GM21447 (cell line): ENCODE data around the gene LRRC40.
"Not testable (repeated sequence)": the region's sequence is repeated elsewhere in the genome, so short reads cannot be mapped to it uniquely, and the experiment has no call there.

Experiments
- ATAC-seq: cut with Tn5 transposase; IDR thresholded peaks from one replicate; pipeline ENCODE4 v1.9.1; 2021; ENCODE audit not compliant: unreplicated experiment

The LRRC40 gene

GRCh38 chr1:70204139-70204538 lies 1.2 kb downstream of the LRRC40 start:
- ATAC-seq: no peak

DNA sequence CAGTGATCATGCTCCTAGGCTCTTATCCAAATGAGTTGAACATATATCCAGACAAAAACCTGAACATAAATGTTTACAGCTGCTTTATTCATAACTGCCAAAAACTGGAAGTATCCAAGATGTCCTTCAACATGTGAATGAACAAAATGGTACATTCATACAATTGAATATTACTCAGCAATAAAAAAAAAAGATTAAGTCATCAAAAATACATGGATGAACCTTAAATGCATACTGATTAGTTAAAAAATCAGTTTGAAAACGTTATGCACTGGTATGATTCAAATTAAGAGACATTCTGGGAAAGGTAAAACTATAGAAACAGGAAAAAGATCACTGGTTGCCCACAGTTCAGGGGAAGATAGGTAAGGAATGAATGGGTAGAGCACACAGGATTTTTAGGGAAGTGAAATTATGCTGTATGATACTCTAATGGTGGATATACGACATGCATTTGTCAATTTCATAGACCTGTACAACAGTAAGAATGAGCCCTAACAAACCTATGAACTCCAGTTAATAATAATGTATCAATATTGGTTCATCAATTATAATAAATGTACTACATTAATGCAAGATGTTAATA lies 3.1 kb downstream of the LRRC40 start:
- no peak for ATAC-seq

GRCh38 chr1:70200065-70200464 lies 5.3 kb downstream of the LRRC40 start:
- no peak for ATAC-seq

DNA sequence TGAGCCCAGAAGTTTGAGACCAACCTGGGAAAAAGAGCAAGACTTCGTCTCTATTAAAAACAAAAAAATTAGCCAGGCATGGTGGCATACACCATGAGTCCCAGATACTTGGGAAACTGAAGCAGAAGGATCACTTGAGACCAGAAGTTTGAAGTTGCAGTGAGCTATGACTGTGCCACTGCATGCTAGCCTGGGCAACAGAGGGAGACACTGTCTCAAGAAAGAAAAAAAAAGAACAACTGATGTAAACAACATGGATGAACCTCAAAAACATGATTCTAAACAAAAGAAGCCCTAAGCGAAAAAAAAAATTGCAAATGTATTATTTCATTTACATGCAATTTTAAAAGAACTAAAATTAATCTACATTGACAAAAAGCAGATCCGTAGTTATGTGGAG lies 9.0 kb downstream of the LRRC40 start:
- ATAC-seq: no peak

- peak; percentile 86 for ATAC-seq
Measured at GRCh38 chr1:70195342-70195741, 10.0 kb downstream of the LRRC40 start.

DNA sequence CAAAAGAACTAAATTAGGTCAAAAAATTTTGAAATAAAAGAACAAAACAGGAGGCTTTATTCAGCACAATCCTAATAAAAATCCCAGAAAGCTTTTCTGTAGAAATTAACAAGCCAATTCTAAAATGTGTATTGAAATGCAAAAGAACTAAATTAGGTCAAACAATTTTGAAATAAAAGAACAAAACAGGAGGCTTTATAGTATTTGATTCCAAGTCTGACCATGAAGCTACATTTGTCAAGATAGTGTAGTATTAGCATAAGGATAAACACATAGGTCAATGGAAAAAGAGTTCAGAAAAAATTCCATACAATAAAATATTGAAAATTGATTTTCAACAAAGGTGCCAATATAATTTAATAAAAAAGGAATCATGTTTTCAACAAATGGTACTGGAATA lies 10.8 kb downstream of the LRRC40 start:
- no peak for ATAC-seq

DNA sequence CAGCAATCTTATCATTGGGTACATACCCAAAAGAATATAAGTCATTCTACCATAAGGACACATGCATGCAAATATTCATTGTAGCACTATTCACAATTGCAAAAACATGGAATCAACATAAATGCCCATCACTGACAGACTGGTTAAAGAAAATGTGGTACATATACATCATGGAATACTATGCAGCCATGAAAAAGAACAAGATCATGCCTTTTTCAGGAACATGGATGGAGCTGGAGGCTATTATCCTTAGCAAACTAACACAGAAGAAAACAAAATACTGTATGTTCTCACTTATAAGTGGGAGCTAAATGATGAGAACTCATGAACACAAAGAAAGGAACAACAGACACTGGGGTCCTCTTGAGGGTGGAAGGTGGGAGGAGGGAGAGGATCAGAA lies 12.9 kb downstream of the LRRC40 start:
- not testable (repeated sequence) for ATAC-seq

DNA sequence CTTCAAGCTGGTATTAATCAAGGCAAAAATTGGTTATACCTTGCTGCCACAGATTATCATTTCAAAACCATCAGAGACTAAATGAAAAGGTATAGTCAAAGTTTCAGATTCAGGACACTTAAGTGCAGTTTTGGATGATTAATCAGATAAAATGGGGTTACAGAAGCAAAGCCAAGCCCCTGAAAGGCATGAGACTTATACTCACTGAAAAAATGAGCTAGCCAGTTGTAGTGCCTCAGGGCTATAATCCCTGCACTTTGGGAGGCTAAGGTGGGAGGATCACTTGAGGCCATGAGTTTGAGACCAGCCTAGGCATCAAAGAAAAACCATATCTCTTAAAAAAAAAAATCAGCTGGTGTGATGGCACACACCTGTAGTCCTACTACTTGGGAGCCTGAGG lies 15.2 kb downstream of the LRRC40 start:
- ATAC-seq: no peak

DNA sequence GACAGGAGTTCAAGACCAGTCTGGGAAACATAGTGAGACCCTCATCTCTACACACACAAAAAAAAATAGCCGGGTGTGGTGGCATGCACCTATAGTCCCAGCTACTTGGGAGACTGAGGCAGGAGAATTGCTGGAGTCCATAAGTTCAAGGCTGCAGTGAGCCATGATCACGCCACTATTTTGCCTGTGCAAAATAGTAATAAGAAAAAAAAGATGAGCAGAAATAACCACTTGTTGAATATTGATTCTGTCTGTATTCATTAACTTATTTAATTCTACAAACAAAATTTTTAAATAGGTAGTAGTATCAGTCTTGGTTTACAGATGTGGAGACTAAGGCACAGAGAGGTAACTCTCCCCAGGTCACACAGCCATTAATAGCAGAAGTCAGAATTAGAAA lies 16.9 kb downstream of the LRRC40 start:
- ATAC-seq: no peak

GRCh38 chr1:70185181-70185580 lies 20.2 kb downstream of the LRRC40 start:
- ATAC-seq: not testable (repeated sequence)

GRCh38 chr1:70171512-70171911 lies 33.9 kb downstream of the LRRC40 start:
- ATAC-seq: no peak

GRCh38 chr1:70169018-70169839 lies 36.1 kb downstream of the LRRC40 start:
- no peak for ATAC-seq

- no peak for ATAC-seq
Measured at GRCh38 chr1:70168283-70168682, 37.1 kb downstream of the LRRC40 start.

GRCh38 chr1:70164350-70164749 lies 41.0 kb downstream of the LRRC40 start:
- ATAC-seq: no peak

DNA sequence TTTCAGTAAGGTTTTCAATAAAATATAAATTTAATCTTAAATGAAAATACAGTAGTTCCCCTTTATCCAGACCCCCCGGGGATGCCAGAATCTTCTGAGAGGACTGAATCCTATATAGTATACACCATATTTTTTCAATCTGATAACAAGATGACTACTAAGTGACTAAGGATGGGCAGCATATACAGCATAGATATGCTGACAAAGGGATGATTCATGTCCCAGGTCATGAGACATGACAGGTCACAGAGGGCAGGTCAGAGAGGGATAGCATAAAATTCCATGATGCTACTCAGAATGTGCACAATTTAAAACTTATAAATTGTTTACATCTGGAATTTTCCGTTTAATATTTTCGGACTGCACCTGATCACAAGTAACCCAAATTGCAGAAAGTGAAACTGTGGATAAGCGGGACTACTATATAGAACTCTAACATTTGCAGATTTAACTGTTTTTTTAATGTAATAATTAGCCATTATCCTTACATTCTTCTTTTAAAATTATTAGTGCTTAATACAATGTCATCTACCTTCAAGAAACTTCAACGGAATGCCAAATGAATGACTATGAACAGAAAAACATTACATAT lies 48.8 kb downstream of the LRRC40 start:
- no peak for ATAC-seq

DNA sequence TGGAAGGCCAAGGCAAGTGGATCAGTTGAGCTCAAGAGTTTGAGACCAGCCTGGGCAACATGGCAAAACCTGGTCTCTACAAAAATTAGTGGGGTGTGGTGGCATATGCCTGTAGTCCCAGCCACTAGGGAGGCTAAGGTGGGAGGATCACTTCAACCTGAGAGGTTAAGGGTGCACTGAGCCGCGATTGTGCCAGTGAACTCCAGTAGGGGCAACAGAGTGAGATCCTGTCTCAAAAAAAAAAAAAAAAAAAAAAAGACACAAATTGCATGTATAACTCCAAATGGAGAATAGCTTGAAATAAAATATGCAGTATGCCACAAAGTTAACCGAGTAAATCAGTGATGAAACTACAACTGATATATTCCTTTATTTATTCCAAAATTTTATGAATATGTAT lies 51.6 kb downstream of the LRRC40 start:
- no peak for ATAC-seq

- ATAC-seq: no peak
Measured at GRCh38 chr1:70150444-70150843, 54.9 kb downstream of the LRRC40 start.

- no peak for ATAC-seq
Measured at GRCh38 chr1:70146488-70146887, 58.9 kb downstream of the LRRC40 start.

DNA sequence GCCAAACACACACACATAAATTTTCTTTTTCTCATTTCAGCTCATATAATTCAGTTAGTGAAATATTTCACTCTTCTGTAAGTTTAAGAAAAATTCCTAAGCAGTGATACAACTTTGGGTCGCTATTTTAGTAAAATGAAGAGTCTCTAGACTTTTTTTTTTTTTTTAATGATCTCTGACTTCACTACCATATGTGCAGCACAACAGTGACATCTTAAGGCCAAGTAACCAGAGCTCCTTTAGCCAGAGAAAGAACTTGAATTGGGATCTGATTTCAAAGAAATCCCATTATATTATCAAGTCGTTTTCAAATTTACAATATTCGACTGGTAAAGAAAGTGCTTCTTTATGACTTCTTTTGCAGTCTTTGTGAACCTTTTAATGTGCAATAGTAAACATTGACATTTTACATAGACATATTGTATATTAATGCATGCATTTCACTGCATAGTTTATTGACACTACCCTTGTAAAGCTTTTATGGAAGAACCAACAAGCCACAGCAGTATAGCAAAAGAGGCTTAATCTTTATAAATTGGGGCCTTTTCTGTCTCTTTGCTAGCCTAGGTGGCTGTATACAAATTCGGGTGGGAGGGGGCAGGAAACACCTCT lies 62.2 kb downstream of the LRRC40 start:
- no peak for ATAC-seq

GRCh38 chr1:70142075-70142474 lies 63.3 kb downstream of the LRRC40 start:
- no peak for ATAC-seq

DNA sequence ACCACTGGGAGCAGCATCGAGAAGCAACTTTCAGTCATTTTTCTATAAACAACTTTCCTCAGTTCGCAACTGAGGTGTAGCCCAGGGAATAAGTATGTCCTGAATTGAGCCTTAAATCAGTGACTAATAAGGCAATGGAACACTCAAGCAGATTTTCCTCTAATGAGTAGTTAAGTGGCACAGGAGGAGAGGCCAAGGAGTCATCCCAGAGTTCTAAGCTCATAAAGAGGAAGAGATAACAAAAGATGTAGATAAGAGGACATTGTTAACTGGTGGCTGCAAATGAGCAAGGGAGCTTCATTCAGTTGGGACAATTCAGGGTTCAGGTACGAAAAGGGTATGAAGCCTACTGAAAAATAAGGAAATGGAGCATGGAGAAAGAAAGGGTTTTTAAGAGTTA lies 64.5 kb downstream of the LRRC40 start:
- ATAC-seq: no peak

DNA sequence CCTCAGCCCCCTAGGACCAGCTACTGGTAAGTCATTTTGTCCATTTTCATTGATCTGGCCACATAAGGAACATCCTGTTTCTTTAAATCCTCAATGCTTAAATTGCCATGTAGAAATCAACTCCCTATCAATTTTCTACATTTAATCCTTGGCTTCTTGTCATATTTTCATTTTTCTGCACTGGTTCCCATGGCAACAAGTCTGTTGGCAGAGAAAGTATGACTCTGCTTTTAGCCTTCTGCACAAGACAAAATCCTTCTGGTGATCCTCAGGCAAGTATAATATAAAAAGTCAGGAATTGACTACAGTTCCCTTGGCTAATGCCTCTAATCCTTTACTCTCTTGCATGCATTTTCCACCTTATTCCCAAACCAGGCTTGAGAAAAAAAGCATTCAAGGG lies 65.0 kb downstream of the LRRC40 start:
- ATAC-seq: no peak
